ENCODE data around the gene SNAPC1.
"Not testable (repeated sequence)": the region's sequence is repeated elsewhere in the genome, so short reads cannot be mapped to it uniquely, and the experiment has no call there.

The SNAPC1 gene

GRCh38 chr14:61761959-61762786 is at the start of gene SNAPC1:
TSS of gene SNAPC1 (plus strand) at chr14:61762420. CDS start at chr14:61762461, 41 bp downstream.
- peak; percentile 98 for DNase-seq

- DNase-seq: no peak
Observed at GRCh38 chr14:61713724-61714437, 48.3 kb upstream of the SNAPC1 start.

- DNase-seq: no peak
Observed at GRCh38 chr14:61716956-61717355, 45.3 kb upstream of the SNAPC1 start.

GRCh38 chr14:61718039-61718438 is 44.2 kb upstream of the SNAPC1 start:
- no peak for DNase-seq

- DNase-seq: no peak
Observed at GRCh38 chr14:61719344-61720293, 42.6 kb upstream of the SNAPC1 start.

- no peak for DNase-seq
Observed at GRCh38 chr14:61720294-61720661, 41.9 kb upstream of the SNAPC1 start.

DNA sequence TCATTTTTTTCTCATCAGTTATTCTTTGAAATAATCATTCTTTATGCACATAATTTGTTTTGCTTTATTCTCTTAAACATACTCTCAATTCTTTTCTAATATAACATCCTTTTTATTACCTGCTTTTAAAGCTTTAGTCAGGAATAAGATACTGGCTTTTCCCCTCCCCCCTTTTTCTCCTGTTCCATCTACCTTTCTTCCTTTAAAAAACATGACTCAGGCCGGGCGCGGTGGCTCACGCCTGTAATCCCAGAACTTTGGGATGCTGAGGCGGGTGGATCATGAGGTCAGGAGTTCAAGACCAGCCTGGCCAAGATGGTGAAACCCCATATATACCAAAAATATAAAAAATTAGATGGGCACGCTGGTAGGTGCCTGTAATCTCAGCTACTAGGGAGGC is 41.5 kb upstream of the SNAPC1 start:
- DNase-seq: no peak

- DNase-seq: no peak
Observed at GRCh38 chr14:61724133-61724532, 38.1 kb upstream of the SNAPC1 start.

DNA sequence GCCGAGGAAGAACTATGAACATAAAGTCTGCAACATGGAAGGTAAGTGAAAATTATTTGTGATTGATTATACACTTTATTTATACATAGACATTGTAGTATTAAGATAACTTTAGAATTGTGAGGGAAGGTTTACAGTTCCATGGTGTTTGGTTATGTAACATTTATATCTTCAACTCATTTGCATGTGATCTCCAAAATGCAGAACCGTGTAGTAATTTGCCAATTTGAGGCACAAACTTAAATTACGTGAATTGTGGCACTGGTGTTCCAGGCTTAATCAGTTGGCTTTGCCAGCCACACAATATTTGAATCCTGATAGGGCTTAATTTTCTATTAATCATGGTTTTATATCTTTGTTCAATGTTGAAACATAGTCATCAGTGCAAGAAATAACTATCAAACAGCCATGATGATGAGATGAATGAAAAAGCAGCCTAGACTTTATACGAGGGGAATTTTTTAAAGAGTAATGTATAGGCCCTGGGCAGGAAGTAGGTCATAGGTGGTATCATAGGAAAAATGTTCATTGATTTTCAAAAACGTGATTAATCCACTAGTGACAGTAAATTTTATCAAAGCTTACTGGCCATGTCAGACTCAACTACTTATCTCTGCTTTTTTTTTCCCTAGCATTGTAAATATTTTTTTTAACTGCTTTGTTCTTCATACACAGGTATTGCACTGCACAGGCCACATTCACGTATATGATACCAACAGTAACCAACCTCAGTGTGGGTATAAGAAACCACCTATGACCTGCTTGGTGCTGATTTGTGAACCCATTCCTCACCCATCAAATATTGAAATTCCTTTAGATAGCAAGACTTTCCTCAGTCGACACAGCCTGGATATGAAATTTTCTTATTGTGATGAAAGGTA is 35.2 kb upstream of the SNAPC1 start:
- no peak for DNase-seq

- no peak for DNase-seq
Observed at GRCh38 chr14:61730756-61731373, 31.4 kb upstream of the SNAPC1 start.

DNA sequence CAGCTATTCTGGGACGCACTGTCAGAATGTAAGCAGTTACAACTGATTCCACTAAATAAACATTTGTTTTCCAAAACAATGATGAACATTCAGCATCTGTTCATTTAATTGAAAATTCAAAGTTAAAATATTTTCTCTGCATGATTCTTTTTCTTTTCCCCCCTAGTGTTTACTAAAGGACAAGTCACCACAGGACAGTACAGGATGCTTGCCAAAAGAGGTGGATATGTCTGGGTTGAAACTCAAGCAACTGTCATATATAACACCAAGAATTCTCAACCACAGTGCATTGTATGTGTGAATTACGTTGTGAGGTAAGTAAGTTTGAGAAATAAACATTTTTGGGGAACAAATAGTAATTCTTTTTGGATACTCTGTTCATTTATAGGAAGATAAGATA is 28.2 kb upstream of the SNAPC1 start:
- no peak for DNase-seq

- DNase-seq: no peak
Observed at GRCh38 chr14:61736751-61737150, 25.5 kb upstream of the SNAPC1 start.

DNA sequence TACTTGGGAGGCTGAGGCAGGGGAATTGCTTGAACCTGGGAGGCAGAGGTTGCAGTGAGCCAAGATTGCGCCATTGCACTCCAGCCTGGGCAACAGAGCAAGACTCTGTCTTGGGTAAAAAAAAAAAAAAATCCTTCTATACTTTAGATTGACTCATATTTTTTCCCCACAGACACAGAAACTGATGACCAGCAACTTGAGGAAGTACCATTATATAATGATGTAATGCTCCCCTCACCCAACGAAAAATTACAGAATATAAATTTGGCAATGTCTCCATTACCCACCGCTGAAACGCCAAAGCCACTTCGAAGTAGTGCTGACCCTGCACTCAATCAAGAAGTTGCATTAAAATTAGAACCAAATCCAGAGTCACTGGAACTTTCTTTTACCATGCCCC is 24.3 kb upstream of the SNAPC1 start:
- DNase-seq: no peak

DNA sequence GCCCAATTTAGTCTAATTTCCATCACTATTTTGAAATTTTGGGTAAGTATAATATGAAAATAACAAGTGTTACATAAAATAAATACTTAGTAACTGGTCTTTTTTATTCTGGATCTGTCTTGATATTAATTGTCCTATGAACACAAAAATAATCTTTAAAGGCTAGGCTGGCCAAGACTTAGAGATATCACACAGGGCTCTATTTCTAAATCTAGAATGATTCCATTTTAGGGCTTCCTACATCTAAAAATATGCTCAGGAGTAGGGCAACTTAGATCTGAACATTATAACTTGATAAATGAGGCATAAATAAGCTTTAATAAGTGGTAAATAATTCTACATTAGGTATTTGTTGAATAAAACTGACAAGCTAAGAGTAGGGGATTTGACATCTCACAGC is 23.1 kb upstream of the SNAPC1 start:
- DNase-seq: no peak

- no peak for DNase-seq
Observed at GRCh38 chr14:61742371-61742770, 19.8 kb upstream of the SNAPC1 start.

- DNase-seq: no peak
Observed at GRCh38 chr14:61744238-61744637, 18.0 kb upstream of the SNAPC1 start.

GRCh38 chr14:61746346-61746745 is 15.9 kb upstream of the SNAPC1 start:
- not testable (repeated sequence) for DNase-seq

- DNase-seq: no peak
Observed at GRCh38 chr14:61746881-61747280, 15.3 kb upstream of the SNAPC1 start.

- no peak for DNase-seq
Observed at GRCh38 chr14:61747342-61747741, 14.9 kb upstream of the SNAPC1 start.

DNA sequence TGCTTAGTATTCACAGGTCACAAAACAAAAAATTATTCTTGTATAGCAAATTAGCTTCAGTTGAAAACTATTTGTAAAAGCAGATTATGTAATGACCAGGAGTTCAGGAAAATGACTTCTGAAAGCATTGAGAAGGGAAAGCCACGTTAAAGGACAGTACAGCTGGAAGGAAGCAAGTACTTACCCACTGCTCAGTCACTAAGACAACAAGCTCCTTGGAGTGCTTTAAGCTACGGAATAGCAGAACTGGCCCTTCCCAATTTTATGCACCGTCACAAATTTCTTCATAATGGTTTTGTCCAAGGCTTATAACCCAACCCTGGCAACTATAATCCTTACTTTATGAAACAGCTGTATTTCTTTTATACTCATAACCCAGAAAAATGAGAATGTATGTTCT is 13.0 kb upstream of the SNAPC1 start:
- DNase-seq: no peak

GRCh38 chr14:61749867-61750266 is 12.4 kb upstream of the SNAPC1 start:
- DNase-seq: no peak

Data from CD4-positive, alpha-beta T cell treated with Interferon gamma for 1 hour (primary cell).